Tibial nerve (tissue), 4 donors: ENCODE results near the gene ITPK1.

Experiments
- CTCF ChIP-seq, 5 experiments: fragments of 200-600 bp in 3 of 5; fragments of 450-650 bp in 2 of 5; sonication (generic) in 3 of 5; IDR thresholded peaks; one replicate each; pipeline ENCODE4 v1.5.1; 2016 to 2019; ENCODE audit warnings: antibody characterized with exemption in 5 of 5, mild to moderate bottlenecking in 3 of 5, moderate library complexity in 2 of 5
- EP300 ChIP-seq, 2 donors: sonication (generic); formaldehyde crosslinking; IDR thresholded peaks; one replicate each; pipeline ENCODE4 v1.6.1; 2017; ENCODE audit warnings: antibody characterized with exemption in 2 of 2, mild to moderate bottlenecking in 1 of 2
- POLR2A ChIP-seq, 2 donors: fragments of 450-650 bp; IDR thresholded peaks; one replicate each; pipeline ENCODE4 v1.6.1; 2017; ENCODE audit warnings: antibody characterized with exemption in 2 of 2, mild to moderate bottlenecking in 2 of 2, moderate library complexity in 2 of 2

GRCh38 chr14:92924247-92924646, 191.5 kb downstream of the ITPK1 start:
- no peak for TF ChIP-seq CTCF (IDR thresholded peaks at IDR 0.05)
- TF ChIP-seq POLR2A (IDR thresholded peaks at IDR 0.05) = no peak
- TF ChIP-seq EP300 (IDR thresholded peaks at IDR 0.05) = no peak
